ENCODE data around the gene HOXA5.

GRCh38 chr7:27160546-27161213, 17.2 kb upstream of the HOXA5 start:
- TF ChIP-seq CTCF (IDR thresholded peaks at IDR 0.05) (peak; percentile 97 to 100 (median 100)), POLR2A (IDR thresholded peaks at IDR 0.05) (no peak)
